Endothelial cell of hepatic sinusoid (primary cell): ENCODE results near the gene COG4.

Experiments
- in situ Hi-C: cut with HindIII; loops from 2 replicates; pipeline ENCODE4 v1.10.0; 2017; ENCODE audit warnings: low sequenced_read_pairs

The COG4 gene

GRCh38 chr16:70529051-70529777 lies 5.9 kb upstream of the COG4 start:
- in situ Hi-C loops = no loop called here

DNA sequence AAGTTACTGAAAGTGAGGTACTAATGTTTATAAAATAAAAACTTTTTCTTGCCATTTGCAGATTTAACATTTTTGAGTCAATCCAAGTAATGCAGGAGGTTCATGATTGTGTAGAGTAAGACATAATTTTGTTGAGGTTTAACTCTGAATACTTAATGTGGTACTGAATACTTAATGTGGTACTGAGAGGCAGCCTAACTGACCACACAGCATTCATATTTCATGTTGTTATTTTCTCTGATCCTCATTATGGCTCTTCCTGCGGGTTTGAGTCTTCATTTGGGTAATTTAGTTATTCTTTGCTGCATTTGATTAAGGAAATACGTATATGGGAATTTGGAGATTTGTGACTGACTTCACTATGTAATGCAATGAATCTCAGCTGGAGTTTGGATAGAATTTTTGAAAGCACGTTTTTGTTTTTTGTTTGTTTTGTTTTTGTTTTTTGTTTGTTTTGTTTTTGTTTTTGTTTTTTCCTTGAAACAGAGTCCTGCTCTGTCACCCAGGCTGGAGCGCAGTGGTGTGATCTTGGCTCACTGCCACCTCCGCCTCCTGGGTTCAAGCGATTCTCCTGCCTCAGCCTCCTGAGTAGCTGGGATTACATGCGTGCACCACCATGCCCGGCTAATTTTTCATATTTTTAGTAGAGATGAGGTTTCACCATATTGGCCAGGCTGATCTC lies 4.1 kb upstream of the COG4 start:
- in situ Hi-C loops = no loop called here

DNA sequence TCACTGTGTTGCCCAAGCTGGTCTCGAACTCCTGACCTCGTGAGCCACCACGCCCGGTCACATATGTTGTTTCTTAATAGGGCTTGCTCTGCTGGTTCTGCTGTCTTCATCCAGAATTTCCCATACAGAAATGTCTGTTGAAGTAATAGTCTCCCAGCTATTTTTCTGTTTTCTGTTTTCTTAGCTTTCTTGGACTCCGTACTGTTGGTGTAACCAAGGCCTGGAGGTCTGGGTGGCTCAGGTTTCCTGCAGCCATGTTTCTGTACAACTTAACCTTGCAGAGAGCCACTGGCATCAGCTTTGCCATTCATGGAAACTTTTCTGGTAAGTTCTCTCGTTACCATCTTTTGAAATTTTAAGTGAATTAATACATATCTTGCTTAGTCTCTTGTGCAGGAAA lies 3.0 kb upstream of the COG4 start:
- in situ Hi-C loops = no loop called here

- in situ Hi-C loops = loop anchor here (5.0 kb wide), 1 partner anchor 87 kb away; the partner anchor contains the start of gene ST3GAL2
Measured at GRCh38 chr16:70524399-70524825, 1.1 kb upstream of the COG4 start.

GRCh38 chr16:70523743-70524398 lies 517 bp upstream of the COG4 start, which contains the start of gene SF3B3:
Gene SF3B3 (plus strand): TSS chr16:70523816. CDS start chr16:70526657, 2,841 bp downstream.
- in situ Hi-C loops = loop anchor here (5.0 kb wide), 1 partner anchor 87 kb away; the partner anchor contains the start of gene ST3GAL2

GRCh38 chr16:70522216-70523075 lies 908 bp downstream of the COG4 start:
- in situ Hi-C loops = loop anchor here (5.0 kb wide), 1 partner anchor 85 kb away; the partner anchor contains the start of gene ST3GAL2

DNA sequence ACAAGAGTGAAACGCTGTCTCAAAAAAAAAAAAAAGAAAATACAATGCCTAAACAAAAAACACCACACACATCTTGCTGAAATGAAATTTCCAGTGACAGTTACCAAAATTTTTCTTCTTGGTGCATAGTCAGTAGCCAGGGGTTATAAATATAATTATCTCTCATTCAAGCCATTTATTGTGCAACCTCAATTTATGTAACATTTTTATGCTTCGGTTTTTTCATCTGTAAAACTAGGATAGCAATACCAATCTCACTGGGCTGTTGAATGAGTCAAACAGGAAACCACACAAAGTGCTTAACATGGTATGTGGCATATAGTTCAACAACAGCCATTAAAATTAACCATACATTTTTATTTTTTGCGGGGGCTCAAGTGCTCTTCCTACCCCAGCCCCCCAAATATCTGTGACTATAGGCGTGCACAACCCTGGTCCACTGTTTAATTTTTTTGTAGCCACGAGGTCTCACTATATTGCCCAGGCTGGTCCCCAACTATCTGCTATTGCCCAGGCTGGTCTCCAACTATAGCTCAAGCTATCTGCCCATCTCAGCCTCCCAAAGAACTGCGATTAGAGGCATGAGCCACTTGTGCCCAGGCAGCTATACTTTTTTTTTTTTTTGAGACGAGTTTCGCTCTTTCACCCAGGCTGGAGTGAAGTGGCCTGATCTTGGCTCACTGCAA lies 2.6 kb downstream of the COG4 start:
- in situ Hi-C loops = loop anchor here (5.0 kb wide), 1 partner anchor 83 kb away; the partner anchor contains the start of gene ST3GAL2

- in situ Hi-C loops = no loop called here
Measured at GRCh38 chr16:70512456-70512855, 10.9 kb downstream of the COG4 start.

DNA sequence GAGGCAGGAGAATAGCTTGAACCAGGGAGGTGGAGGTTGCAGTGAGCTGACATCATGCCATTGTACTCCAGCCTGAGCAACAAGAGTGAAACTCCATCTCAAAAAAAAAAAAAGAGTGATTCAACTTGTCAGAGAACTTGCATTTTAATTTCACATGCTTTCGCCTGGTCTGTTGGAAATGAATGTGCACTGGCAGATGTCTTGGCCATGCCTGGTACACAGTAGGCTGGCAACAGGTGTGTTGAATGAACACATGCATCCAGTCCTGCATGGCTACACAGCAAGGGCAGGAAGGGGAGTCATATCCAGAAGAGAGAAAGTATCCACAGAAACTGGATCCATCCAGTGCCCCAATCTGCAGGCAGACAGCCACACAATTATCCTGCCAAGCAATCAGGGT lies 11.5 kb downstream of the COG4 start:
- in situ Hi-C loops = no loop called here

GRCh38 chr16:70510216-70510615 lies 13.1 kb downstream of the COG4 start:
- in situ Hi-C loops = no loop called here

GRCh38 chr16:70508752-70509151 lies 14.6 kb downstream of the COG4 start:
- in situ Hi-C loops = no loop called here

DNA sequence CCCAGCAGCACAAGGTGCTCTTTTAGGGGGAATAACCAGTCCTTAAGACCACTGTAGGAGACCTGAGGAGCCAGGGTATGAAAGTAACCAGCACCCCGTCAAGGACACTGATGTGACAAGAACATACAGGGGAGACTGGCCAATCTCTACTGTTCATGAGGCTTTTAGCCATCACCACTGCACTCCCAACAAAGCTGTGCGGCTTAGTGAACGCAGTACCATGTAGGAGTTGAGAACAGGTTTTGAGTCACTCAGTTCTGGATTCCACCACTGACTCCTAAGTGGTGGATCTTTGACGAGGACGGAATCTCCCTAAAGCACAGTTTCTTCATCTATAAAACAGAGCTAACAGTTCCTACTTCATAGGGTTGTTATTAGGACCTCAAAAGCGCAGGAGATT lies 26.8 kb downstream of the COG4 start:
- in situ Hi-C loops = loop anchor here (10.0 kb wide), 1 partner anchor 102 kb away; no protein-coding TSS in a partner anchor

GRCh38 chr16:70495425-70496182 lies 27.8 kb downstream of the COG4 start:
- in situ Hi-C loops = loop anchor here (10.0 kb wide), 1 partner anchor 101 kb away; no protein-coding TSS in a partner anchor

DNA sequence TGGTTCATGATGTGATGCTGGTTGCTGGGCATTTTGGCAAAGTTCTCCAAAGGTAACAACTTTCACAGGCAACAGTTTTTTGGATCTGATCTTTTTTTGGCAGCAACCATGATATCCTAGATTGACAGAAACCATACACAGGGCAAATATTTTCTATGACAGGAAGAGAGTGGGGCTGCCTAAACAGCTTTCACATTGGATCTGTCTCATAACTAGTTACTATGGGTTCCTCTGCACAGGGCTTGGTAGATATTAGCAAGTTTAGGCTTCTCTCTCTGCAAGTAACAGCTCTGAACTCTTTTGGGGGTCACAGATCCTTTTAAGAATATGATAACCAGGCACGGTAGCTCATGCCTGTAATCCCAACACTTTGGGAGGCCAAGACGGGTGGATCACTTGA lies 28.6 kb downstream of the COG4 start:
- in situ Hi-C loops = loop anchor here (10.0 kb wide), 1 partner anchor 100 kb away; no protein-coding TSS in a partner anchor

DNA sequence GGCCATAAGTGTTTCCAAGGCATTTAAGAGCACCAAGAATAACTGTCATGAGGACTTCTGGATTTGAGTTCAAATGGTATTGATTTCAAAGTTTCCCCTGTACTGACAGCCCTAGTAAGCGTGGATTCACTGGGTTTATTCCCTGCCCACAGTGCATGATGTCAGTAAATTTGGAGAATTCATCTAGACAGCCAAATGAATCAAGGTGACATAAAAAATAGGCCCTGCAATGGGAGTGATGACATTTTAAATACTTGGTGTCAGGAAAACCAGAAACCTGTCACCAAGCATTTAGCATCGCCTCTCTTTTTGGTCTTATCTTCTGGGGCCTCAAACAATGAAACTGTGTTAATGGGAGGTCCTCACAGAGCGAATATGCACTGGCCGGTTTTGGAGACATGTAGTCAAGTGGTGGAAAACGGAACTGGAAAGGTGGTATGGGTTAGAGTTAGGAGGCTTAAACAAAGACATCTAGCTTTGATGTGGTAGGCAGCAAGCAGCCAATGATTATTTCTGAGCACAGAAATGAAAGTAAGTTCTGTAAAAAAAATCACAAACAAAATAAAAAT lies 29.1 kb downstream of the COG4 start:
- in situ Hi-C loops = loop anchor here (10.0 kb wide), 1 partner anchor 99 kb away; no protein-coding TSS in a partner anchor

- in situ Hi-C loops = loop anchor here (10.0 kb wide), 1 partner anchor 99 kb away; no protein-coding TSS in a partner anchor
Measured at GRCh38 chr16:70493802-70494201, 29.6 kb downstream of the COG4 start.

DNA sequence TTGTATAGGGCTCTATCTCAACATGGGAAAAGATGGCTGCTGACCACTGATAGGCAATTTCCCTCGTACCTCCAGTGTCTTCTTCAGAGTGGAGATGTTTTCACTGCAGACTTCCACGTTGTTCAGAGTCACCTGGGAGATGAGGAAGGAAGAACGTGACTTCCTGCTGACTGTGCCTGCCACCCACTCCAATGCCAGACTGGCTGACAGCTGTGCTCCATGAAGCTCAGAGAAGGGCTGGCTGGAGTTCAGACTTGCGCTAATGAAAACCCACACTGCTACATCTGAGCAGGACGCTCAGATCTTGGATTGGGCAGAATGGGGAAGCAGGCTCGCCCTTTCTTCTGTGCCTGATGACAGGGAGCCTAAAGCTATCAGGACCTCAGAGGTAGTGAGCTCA lies 33.1 kb downstream of the COG4 start:
- in situ Hi-C loops = loop anchor here (10.0 kb wide), 1 partner anchor 95 kb away; no protein-coding TSS in a partner anchor

DNA sequence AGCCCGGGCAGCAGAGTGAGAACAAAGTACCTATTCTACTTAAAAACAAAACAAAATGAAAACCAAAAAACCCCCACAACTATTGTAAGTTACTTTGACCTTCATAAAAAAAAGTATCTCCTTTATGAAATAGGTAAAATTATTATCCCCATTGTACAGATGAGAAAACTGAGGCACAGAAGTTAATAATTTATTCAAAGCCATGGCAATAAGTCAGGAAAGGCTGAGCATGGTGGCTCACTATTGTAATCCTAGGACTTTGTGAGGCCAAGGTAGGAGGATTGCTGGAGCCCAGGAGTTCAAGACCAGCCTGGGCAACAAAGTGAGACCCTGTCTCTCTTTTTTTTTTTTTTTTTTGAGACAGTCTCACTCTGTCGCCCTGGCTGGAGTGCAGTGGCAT lies 38.5 kb downstream of the COG4 start:
- in situ Hi-C loops = no loop called here
